ENCODE results near the gene LRIT2. TPM values are rescaled to one million over a fixed set of nuclear protein-coding genes. Genes with fewer than 3 reads are reported as not detected.
"Not testable (repeated sequence)": the region's sequence is repeated elsewhere in the genome, so short reads cannot be mapped to it uniquely, and the experiment has no call there.

LRIT2 gene
- total RNA-seq, 2 donors from 2014 or later: not detected

DNA sequence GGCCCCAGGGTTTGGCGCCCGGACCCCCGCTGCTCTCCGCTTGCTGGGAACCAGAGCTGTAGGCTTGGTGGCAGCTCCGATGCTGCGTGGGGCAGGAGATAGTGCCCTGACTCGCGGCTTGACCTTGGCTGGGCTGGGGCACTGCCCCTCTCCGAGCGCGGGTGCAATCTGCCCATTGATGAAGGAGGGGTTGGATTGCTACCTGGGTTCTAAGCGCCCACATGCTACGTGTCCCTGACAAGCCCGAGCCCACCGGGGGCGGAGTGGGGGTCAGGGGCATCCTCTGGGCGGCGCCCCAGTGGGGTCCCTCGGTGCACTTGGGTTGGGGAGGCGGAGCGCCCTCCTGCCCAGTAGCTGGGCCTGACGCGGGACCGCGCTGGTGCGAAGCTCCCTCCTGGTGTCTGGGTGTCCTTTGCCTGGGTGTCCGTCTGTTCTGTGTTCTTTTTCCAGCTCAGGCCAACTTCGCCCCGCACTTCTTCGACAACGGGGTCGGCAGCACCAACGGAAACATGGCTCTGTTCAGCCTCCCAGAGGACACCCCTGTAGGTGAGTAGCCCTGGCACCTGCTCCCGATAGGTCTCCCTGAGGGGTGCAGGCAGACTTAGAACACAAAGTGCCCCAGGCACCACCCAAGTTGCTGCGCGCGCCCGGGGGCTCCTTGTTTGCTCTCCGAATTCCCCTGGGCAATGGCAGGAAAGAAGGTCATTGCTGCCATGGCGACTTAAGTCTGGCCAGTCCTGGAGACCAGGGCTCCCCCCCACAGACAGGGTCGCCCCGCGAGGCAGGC is 30.1 kb downstream of the LRIT2 start:
- peak; percentile 58 for DNase-seq (ENCODE audit: low spot score)
- Mint-ChIP-seq H3K27ac (no peak overlapping the region), H3K9me3 (no peaks in the 10 kb centered on the region), H3K27me3 (no peaks in the 10 kb centered on the region), H3K4me1 (ENCODE audit: low read depth in 2 of 2) (peaks cover 6 to 10% of the 10 kb centered on the region in 2 donors), H3K4me3 (peak overlapping the region; percentile 51), H3K36me3 (no peaks in the 10 kb centered on the region)
- ATAC-seq: peak in 1 of 2 donors; percentile 1

- Mint-ChIP-seq H3K4me3 (peak within 1 kb of the TSS; percentile 51), H3K36me3 (no peaks in the 10 kb centered on the region), H3K27ac (no peak within 1 kb of the TSS), H3K4me1 (ENCODE audit: low read depth in 2 of 2) (peaks cover 6 to 10% of the 10 kb centered on the region in 2 donors), H3K27me3 (no peaks in the 10 kb centered on the region), H3K9me3 (no peaks in the 10 kb centered on the region)
- DNase-seq (ENCODE audit: low spot score) (peak; percentile 73), ATAC-seq (peak; percentile 89)
Observed at GRCh38 chr10:84194424-84195043, 30.8 kb downstream of the LRIT2 start, which contains the start of gene CDHR1. CDHR1 (plus strand) TSS chr10:84194537; CDS start chr10:84194761, 224 bp downstream.

DNA sequence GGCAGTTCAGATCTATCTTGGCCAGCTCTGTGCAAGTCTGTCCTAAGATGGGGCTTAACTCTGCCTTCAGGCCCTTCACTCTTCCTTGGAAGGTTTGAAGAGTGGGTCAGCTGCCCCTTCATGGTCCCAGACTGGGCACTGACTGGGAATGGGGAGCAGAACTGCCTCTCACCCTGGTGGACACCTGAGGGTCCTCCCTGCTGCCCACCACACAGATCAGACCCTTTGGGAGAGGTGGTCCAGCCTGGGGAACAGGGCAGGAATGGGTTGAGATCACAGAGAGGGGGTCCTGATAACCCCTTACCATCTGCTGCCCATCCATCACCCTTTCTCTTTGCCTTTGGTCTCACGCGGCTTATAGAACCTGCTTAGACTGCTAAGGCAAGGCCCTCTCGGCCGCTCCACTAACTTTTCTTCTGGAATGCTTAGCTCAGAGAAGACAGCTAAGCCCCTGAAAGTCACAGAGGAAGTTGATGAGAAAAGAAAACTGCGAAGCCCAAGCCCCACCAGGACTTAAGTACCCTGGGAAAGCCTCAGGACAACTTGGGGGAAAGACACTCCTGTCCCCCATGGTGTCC is 31.4 kb downstream of the LRIT2 start:
- ATAC-seq: no peak
- peak overlapping the region; percentile 51 for H3K4me3 Mint-ChIP-seq

GRCh38 chr10:84193327-84193726 is 32.0 kb downstream of the LRIT2 start:
- Mint-ChIP-seq H3K27me3 (no peaks in the 10 kb centered on the region), H3K36me3 (no peaks in the 10 kb centered on the region), H3K9me3 (no peaks in the 10 kb centered on the region), H3K27ac (no peak overlapping the region), H3K4me1 (ENCODE audit: low read depth in 2 of 2) (peaks cover 10% of the 10 kb centered on the region in 2 donors), H3K4me3 (no peak overlapping the region)
- no peak for ATAC-seq
- DNase-seq (ENCODE audit: low spot score): peak; percentile 25

More for the DNA sequence above, 31.4 kb downstream of the LRIT2 start:
- Mint-ChIP-seq H3K4me1 (ENCODE audit: low read depth in 2 of 2) (peaks cover 9 to 10% of the 10 kb centered on the region in 2 donors), H3K9me3 (no peaks in the 10 kb centered on the region), H3K27ac (no peak overlapping the region), H3K36me3 (no peaks in the 10 kb centered on the region), H3K27me3 (no peaks in the 10 kb centered on the region)
- peak; percentile 37 for DNase-seq (ENCODE audit: low spot score)

DNA sequence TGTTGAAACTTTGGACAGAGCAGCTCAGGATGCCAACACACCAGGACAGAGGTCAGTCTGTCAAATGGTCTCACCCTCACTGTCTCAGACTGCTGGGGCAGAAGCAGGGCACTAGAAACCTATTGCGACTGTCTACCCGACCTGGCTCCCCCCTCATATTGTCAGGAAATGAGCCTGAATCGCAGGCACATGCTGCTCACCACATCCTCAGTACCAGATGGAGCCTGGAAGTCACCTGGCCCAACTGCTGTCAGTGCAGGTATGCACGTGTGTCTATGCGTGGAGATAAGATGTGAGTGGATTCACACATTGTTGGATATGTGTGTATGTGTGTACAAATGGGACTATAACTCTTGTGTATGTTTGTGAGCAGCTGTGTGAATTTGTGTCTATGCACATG is 34.2 kb downstream of the LRIT2 start:
- Mint-ChIP-seq H3K36me3 (no peaks in the 10 kb centered on the region), H3K27me3 (no peaks in the 10 kb centered on the region), H3K4me1 (ENCODE audit: low read depth in 2 of 2) (peaks cover 10 to 13% of the 10 kb centered on the region in 2 donors), H3K27ac (no peak overlapping the region), H3K9me3 (no peaks in the 10 kb centered on the region), H3K4me3 (no peak overlapping the region)
- DNase-seq (ENCODE audit: low spot score): peak; percentile 53
- ATAC-seq: no peak

DNA sequence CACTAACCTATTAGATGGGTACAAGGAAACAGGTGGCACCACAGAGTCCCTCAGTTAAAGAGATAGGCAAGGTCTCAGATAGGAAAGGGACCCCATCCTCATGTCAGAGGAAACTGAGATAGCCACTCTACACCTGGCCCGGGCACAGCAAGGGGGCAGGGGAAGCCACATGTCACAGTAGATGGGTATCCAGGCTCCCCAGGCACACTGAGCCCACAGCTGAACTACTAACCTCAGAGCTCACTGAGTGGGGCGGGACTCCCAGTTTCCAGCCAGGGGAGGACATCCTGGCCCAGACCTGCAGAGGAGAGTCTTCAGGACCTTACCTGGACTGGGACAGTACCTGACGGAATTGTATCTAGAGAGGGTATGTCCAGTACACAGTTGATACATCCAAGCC is 34.7 kb downstream of the LRIT2 start:
- Mint-ChIP-seq H3K4me3 (no peak overlapping the region), H3K4me1 (ENCODE audit: low read depth in 2 of 2) (peaks cover 10 to 13% of the 10 kb centered on the region in 2 donors), H3K27ac (no peak overlapping the region), H3K9me3 (no peaks in the 10 kb centered on the region), H3K27me3 (no peaks in the 10 kb centered on the region), H3K36me3 (no peaks in the 10 kb centered on the region)
- DNase-seq (ENCODE audit: low spot score) (peak; percentile 49), ATAC-seq (no peak)

DNA sequence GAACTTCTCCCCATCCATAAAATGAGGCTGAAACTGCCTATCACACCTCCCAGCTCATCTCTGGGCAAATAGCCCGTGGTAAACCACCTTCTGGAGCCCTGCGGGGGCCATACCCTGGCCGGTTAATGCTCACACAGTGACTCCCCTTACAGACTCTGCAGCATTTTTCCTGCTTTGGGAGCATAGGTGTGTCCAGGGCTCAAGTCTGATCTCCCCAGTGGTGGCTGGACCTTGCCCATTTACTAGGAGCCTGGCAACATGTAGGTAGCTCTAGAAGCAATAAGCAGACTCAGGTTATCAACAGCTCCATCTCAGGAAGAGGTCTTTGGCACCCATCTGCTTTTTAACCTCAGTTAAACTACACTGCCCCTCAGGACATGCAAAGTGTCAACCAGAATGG is 36.5 kb downstream of the LRIT2 start:
- H3K4me3 Mint-ChIP-seq: no peak overlapping the region
- no peak overlapping the region for H3K27ac Mint-ChIP-seq
- H3K4me1 Mint-ChIP-seq (ENCODE audit: low read depth in 2 of 2): peaks cover 15 to 17% of the 10 kb centered on the region in 2 donors
- DNase-seq (ENCODE audit: low spot score): peak; percentile 28
- H3K9me3 Mint-ChIP-seq: no peaks in the 10 kb centered on the region
- H3K36me3 Mint-ChIP-seq: no peaks in the 10 kb centered on the region
- H3K27me3 Mint-ChIP-seq: no peaks in the 10 kb centered on the region
- ATAC-seq: no peak

- Mint-ChIP-seq H3K4me1 (ENCODE audit: low read depth in 2 of 2) (peaks cover 5 to 11% of the 10 kb centered on the region in 2 donors), H3K27ac (no peak overlapping the region), H3K27me3 (no peaks in the 10 kb centered on the region), H3K4me3 (no peak overlapping the region), H3K9me3 (no peaks in the 10 kb centered on the region), H3K36me3 (no peaks in the 10 kb centered on the region)
- DNase-seq (ENCODE audit: low spot score) (no peak), ATAC-seq (no peak)
Observed at GRCh38 chr10:84185526-84186175, 39.7 kb downstream of the LRIT2 start.

DNA sequence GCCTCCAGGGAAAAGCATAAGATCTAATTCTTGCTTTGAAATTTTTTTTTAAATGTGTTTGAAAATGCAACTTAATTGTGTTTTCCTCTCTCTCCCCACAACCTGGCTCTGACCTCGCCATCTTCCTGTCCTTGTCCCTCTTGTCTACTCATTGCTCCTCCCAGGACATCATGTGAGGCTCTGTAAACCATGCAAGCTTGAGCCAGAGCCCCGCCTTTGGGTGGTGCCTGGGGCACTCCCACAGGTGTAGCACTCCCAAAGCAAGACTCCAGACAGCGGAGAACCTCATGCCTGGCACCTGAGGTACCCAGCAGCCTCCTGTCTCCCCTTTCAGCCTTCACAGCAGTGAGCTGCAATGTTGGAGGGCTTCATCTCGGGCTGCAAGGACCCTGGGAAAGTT is 40.8 kb downstream of the LRIT2 start:
- Mint-ChIP-seq H3K4me1 (ENCODE audit: low read depth in 2 of 2) (peaks cover 5 to 11% of the 10 kb centered on the region in 2 donors), H3K4me3 (no peak overlapping the region), H3K9me3 (no peaks in the 10 kb centered on the region), H3K27me3 (no peaks in the 10 kb centered on the region), H3K27ac (no peak overlapping the region), H3K36me3 (no peaks in the 10 kb centered on the region)
- ATAC-seq (no peak), DNase-seq (ENCODE audit: low spot score) (no peak)

GRCh38 chr10:84181631-84182030 is 43.7 kb downstream of the LRIT2 start:
- DNase-seq (ENCODE audit: low spot score) (no peak), ATAC-seq (no peak)
- Mint-ChIP-seq H3K4me1 (ENCODE audit: low read depth in 2 of 2) (peaks cover 7 to 9% of the 10 kb centered on the region in 2 donors), H3K36me3 (no peaks in the 10 kb centered on the region), H3K9me3 (no peaks in the 10 kb centered on the region), H3K27ac (no peak overlapping the region), H3K4me3 (no peak overlapping the region), H3K27me3 (no peaks in the 10 kb centered on the region)

GRCh38 chr10:84180386-84180785 is 45.0 kb downstream of the LRIT2 start:
- not testable (repeated sequence) for H3K9me3 Mint-ChIP-seq, ATAC-seq

GRCh38 chr10:84179059-84179710 is 46.2 kb downstream of the LRIT2 start:
- Mint-ChIP-seq H3K27ac (no peak overlapping the region), H3K4me1 (ENCODE audit: low read depth in 2 of 2) (peaks cover 6 to 7% of the 10 kb centered on the region in 2 donors), H3K9me3 (no peaks in the 10 kb centered on the region), H3K4me3 (no peak overlapping the region), H3K36me3 (no peaks in the 10 kb centered on the region), H3K27me3 (no peaks in the 10 kb centered on the region)
- DNase-seq (ENCODE audit: low spot score): no peak
- ATAC-seq: peak; percentile 31 to 47

More at GRCh38 chr10:84180386-84180785, 45.0 kb downstream of the LRIT2 start:
- not testable (repeated sequence) for H3K36me3 Mint-ChIP-seq; DNase-seq (ENCODE audit: low spot score); H3K27me3 Mint-ChIP-seq; H3K27ac Mint-ChIP-seq; H3K4me3 Mint-ChIP-seq
- peaks cover 11 to 12% of the 10 kb centered on the region in 2 donors for H3K4me1 Mint-ChIP-seq (ENCODE audit: low read depth in 2 of 2)

- Mint-ChIP-seq H3K27ac (no peak overlapping the region), H3K4me1 (ENCODE audit: low read depth in 2 of 2) (peaks cover 6 to 7% of the 10 kb centered on the region in 2 donors), H3K9me3 (no peaks in the 10 kb centered on the region), H3K4me3 (no peak overlapping the region), H3K36me3 (no peaks in the 10 kb centered on the region), H3K27me3 (no peaks in the 10 kb centered on the region)
- ATAC-seq (peak in 1 of 2 donors; percentile 2), DNase-seq (ENCODE audit: low spot score) (no peak)
Observed at GRCh38 chr10:84178160-84178609, 47.2 kb downstream of the LRIT2 start.
